ENCODE results near the gene BCL2L12.

Gene BCL2L12

GRCh38 chr19:49662011-49662410, 3.7 kb upstream of the BCL2L12 start:
- no peak for DNase-seq

- DNase-seq, result no peak
Measured at GRCh38 chr19:49663224-49663623, 2.5 kb upstream of the BCL2L12 start.

GRCh38 chr19:49664171-49665035, 1.3 kb upstream of the BCL2L12 start:
- peak; percentile 32 to 93 (median 78) for DNase-seq

- peak in 1 of 51 donors; percentile 55 for DNase-seq
Measured at GRCh38 chr19:49665036-49665350, 740 bp upstream of the BCL2L12 start.

GRCh38 chr19:49666120-49666444, 349 bp downstream of the BCL2L12 start:
- DNase-seq, result no peak

- DNase-seq, result no peak
Measured at GRCh38 chr19:49667473-49667872, 1.7 kb downstream of the BCL2L12 start.

- DNase-seq, result no peak
Measured at GRCh38 chr19:49669516-49669915, 3.8 kb downstream of the BCL2L12 start.

GRCh38 chr19:49672131-49672919, 6.6 kb downstream of the BCL2L12 start:
- peak in 49 of 51 donors; percentile 5 to 80 (median 56) for DNase-seq

GRCh38 chr19:49676136-49676783, 10.5 kb downstream of the BCL2L12 start:
- DNase-seq, result peak in 30 of 51 donors; percentile 64 to 99 (median 82)

GRCh38 chr19:49676784-49677230, 11.1 kb downstream of the BCL2L12 start:
- peak; percentile 84 to 100 (median 100) for DNase-seq

GRCh38 chr19:49677231-49677900, 11.6 kb downstream of the BCL2L12 start, which contains the start of gene PRMT1:
TSS of gene PRMT1 (plus strand) at chr19:49677271. CDS start at chr19:49677281, 10 bp downstream.
- DNase-seq, result peak in 20 of 51 donors; percentile 34 to 65 (median 52)

- peak in 39 of 51 donors; percentile 10 to 73 (median 40) for DNase-seq
Measured at GRCh38 chr19:49677901-49678674, 12.4 kb downstream of the BCL2L12 start.

GRCh38 chr19:49678985-49679770, 13.4 kb downstream of the BCL2L12 start:
- DNase-seq, result no peak

GRCh38 chr19:49679771-49680413, 14.2 kb downstream of the BCL2L12 start:
- DNase-seq, result no peak

- peak; percentile 24 to 93 (median 83) for DNase-seq
Measured at GRCh38 chr19:49680421-49681351, 15.0 kb downstream of the BCL2L12 start.

- DNase-seq, result no peak
Measured at GRCh38 chr19:49681830-49682229, 16.1 kb downstream of the BCL2L12 start.

GRCh38 chr19:49682274-49682673, 16.5 kb downstream of the BCL2L12 start:
- DNase-seq, result no peak

GRCh38 chr19:49683814-49684250, 18.1 kb downstream of the BCL2L12 start:
- DNase-seq, result no peak

Measured in hypothalamus (tissue), 51 donors.